ENCODE data around the gene SYT17.

The SYT17 gene

DNA sequence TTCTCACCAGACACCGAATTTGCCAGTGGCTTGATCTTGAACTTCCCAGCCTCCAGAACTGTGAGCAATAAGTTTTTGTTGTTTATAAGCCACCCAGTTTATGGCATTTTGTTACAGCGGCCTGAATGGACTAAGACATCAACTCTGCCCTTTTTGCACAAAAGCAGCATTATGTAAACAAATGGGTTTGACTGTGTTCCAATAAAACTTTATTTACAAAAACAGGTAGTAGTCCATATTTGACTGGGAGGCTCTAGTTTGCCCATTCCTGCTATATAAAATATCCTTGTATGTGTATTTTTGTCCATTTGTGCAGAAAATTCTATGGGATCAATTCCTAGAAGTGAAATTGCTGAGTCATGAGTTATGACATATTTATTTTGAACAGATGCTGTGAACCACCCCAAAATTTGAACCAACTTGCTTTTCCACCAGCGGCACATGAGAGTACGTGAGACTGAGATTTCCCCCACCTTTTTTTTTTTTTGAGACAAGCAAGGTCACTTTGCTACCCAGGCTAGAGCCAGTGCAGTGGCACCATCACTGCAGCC lies 96.2 kb downstream of the SYT17 start:
- ATAC-seq: no peak
- no peak for DNase-seq

DNA sequence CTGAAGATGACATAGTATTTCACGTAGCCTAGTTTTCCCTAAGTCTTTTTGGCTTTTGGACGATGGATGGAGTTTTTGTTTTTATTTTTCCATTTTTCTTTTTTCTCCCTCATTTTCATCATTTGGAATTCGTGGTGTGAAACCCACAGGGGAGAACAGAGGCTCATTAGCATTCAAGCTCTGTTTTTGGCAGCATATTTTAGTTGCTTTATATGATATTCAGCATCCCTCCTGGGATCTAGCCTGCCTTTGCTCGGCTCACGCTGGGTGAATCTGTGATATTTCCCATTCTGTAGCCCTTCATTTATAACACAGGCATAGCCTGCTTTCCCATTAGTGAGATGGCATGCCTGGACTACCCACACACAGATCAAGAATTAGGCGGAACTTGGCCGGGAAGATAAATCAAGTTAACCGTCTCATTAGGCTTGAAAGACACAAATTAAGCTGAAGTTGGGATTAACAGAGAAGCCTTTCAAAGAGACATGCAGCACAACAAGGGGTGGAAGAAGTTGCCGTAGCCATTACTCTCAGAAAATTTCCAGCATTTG lies 97.4 kb downstream of the SYT17 start:
- no peak for DNase-seq
- no peak for ATAC-seq

DNA sequence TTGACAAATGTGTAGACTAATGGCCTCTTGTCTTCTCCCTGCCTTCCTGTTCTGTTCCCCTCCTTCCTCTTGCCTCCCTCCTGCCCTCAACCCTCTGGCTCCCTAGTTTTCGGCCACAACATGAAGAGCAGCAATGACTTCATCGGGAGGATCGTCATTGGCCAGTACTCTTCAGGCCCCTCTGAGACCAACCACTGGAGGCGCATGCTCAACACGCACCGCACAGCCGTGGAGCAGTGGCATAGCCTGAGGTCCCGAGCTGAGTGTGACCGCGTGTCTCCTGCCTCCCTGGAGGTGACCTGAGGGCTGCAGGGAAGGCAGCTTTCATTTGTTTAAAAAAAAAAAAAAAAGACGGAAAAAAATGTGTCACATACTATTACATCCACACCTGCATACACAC lies 98.7 kb downstream of the SYT17 start:
- DNase-seq: no peak
- no peak for ATAC-seq

DNA sequence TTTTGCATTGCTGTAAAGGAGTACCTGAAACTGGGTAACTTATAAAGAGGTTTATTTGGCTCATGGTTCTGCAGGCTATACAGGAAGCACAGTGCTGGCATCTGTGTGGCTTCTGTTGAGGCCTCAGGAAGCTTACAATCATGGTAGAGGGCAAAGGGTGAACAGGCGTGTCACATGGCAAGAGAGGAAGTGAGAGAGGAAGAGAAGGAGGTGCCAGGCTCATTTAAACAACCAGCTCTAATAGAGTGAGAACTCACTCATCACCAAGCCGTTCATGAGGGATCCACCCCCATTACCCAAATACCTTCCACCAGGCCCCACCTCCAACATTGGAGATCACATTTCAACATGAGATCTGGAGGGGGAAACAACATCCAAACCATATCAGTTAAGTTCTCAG lies 101.1 kb downstream of the SYT17 start:
- DNase-seq: no peak
- ATAC-seq: no peak

DNA sequence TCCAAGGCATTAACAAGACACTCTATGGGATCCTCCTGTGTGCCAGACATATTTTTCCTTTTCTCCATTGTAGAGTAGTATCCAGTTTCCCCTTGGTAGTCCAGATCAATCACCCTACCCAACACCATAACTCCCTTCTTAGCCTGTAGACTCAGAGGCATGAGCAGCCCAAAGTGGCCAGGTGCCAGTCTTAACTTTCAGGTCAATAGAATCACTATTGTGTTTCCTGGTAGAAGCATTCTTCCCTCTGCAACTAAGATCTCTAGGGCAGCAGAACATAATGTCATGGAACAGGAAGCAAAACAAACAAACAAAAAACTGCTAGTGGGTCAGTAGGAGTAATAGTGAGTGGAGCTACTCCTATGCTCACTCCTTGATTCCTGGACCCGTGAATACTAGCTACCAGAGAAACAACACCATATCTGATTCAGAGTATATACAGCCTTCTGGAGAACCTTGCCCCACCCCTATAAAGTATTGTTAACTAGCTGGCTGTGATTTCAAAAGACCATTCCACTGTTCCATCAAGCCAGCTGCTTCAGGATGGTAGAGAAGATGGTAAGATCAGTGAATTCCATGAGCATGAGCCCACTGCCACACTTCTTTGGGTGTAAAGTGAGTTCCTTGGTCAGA lies 106.2 kb downstream of the SYT17 start:
- no peak for DNase-seq
- ATAC-seq: no peak

DNA sequence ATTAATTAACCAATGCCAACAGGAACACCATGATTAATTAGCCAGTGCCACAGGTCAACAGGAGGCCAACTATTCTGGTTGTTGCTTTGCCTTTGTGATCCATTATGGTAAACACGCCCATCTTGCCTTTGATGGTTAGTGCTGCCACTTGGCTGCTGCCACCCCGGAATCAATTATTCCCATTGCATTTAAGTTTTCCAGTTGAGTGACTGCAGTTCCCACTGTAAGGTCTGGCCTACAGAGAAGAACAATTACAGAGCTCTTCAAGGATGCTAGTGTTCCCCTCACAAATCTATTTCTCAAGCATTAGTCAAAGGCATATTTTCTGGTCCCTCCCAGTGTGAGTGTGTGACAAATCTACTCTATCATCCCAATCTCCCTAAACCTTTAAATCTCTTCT lies 110.4 kb downstream of the SYT17 start:
- ATAC-seq (no peak), DNase-seq (no peak)

DNA sequence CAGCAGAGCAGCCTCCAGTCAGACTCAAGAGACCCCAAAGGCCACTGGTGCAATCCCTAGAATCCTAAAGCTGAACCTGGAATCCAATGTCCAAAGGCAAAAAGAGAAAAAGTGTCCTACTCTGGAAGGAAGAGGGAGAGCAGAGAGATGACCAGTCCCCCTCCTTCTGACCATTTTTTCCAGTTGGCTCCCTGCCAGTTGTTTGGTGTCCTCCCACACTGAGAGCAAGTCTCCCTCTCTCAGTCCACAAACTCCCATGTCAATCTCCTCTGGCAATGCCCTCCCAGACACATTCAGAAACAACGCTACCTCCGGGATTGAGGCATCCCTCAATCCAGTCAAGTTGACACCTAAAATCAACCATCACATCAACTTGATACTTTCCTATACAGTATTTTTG lies 113.2 kb downstream of the SYT17 start:
- no peak for ATAC-seq
- DNase-seq: no peak

DNA sequence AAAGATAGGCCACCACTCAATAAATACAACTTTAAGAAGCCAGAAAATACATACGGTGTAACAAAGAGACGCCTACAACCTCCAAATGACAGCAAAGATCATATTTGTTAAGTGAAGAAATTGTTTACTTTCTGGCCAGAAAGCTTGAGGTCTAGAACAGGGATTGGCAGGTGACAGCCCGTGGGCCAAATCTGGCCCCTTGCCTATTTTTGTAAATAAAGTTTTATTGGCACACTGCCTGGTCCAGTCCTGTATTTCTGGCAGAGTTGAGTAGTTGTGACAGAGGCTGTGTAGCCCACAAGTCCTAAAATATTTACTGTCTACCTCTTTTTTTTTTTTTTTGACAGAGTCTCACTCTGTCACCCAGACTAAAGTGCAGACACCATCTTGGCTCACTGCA lies 114.1 kb downstream of the SYT17 start:
- no peak for ATAC-seq
- no peak for DNase-seq

DNA sequence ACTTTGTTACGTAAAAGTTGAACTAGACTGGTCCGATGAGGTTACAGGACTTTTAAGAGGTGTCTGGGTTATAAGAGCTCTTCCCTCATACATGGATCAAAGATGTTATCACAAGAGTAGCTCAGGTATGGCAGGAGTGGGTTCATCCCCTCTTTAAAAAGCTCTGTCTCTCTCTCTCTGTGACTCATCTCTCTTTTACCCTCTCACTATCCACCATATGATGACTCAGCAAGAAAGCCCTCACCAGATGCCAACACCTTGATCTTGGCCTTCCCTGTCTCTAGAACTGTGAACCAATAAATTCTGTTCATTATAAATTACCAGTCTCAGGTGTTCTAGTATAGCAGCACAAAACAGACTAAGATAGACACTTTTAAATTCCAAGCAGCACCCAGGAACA lies 115.6 kb downstream of the SYT17 start:
- ATAC-seq (no peak), DNase-seq (no peak)

DNA sequence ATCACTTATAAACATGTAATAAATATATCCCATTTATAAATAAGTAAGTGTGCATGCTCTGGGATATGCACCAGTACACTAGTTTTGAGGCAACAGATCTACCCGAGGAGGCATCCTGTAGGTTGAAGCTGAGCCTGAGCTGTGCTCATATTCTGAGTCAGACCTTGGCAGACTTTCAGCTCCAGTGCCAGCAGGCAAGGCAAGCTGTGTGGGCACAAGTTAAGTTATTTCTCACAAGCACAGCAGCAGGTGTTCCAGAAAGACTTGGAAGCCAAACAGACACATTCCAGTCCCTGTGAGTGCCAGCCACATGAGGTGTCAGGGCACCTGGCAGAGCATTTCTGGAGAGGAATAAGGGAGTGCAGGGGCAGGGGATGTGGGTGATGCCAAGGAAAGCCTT lies 116.2 kb downstream of the SYT17 start:
- DNase-seq: no peak
- ATAC-seq: no peak

DNA sequence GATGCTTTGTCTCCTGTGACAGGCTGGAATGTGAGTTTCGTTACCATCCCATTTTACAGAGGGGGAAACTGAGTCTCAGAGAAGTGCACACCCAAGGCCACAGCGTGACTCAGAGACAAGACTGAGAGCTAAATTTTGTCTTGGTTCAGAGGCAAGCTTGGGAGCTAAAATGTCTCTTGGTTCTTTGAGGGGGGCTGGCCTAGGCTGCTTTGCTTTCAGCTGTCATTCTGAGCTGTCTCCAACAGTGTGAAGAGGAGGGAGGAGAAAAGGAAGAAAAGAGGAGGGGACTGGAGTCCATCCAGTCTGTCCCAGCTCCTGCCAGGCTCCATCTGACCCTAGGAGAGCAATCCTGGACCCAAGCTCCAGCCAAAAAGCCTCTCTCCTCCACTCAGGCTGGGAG lies 117.4 kb downstream of the SYT17 start, which contains the start of gene CLEC19A:
Gene CLEC19A (plus strand): TSS at position 301 of the 400 bp plus-strand sequence. CDS start 121 bp downstream, outside the sequence.
- DNase-seq (no peak), ATAC-seq (no peak)

DNA sequence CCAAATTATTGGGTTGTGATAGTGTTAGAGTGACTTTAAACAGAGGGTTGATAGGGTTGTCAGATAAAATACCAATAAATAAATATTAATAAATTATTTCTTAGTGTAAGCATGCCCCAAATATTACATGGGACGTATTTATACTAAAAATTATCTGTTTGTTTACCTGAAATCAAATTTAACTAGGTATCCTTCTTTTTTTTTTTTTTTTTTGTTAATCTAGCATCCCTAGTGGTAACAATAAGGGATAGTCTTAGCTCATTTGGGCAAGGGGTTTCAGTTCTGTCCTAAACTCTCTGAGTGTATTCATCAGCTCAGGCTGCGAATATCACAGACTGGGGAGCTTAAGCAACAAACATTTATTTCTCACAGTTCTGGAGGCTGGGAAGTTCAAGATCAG lies 118.8 kb downstream of the SYT17 start:
- ATAC-seq (no peak), DNase-seq (no peak)

DNA sequence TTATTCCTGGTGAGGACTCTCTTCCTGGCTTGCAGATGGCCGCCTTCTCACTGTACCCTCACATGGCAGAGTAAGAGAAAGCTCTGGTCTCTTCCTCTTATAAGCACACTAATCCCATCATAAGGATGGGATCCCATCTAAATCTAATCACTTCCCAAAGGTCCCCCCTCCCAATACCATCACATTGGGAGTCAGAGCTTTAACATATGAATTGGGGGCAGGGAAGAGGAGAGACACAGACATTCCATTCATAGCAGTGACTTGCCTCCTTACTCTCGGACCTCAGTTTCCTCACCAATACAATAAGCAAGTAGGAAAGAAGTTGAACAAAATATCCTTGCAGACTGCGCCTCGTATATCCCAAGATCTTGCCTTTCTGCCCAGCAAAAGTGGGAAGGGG lies 119.2 kb downstream of the SYT17 start:
- ATAC-seq: no peak
- no peak for DNase-seq

DNA sequence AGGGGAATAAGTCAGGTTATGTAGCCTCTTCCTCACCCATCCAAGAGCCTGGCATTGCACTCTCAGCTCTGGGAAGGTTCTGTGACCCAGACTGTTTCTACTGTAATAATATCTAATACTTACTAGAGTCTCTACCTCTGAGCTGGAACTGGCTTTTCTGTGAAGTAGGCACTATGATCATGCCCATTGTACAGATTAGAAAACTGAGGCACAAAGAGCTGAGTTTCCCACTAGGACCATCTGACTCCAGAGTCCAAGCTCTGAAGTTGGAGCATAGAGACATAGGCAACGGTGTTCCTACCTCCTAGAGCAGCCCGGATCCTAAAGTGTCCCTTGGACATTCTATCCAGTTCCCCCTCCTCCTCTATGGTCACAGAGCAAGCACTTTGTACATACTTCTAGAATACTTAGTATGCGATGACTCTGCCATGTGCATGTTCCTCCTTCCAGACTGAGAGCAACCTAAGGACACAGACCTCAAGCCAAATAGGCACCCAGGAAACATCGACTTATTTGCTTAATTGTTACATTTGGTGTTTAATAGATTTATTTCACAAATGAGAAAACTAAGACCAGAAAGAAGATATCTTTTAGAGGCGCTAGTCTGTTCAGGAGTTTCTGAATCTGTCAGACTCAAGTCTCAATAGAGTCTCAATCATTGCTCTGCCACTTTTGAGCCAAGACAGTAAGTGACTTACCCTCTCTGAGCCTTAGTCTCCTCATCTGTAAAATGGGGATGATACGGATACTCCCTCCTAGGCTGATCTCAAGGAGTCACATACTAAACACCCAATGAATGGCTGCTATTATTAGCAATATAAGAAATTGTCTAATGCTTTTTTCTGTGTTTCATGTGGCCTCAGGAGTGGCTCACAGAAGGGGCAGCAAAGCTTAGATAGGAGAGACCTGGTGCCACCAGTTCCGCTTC lies 121.1 kb downstream of the SYT17 start:
- DNase-seq (no peak), ATAC-seq (no peak)

DNA sequence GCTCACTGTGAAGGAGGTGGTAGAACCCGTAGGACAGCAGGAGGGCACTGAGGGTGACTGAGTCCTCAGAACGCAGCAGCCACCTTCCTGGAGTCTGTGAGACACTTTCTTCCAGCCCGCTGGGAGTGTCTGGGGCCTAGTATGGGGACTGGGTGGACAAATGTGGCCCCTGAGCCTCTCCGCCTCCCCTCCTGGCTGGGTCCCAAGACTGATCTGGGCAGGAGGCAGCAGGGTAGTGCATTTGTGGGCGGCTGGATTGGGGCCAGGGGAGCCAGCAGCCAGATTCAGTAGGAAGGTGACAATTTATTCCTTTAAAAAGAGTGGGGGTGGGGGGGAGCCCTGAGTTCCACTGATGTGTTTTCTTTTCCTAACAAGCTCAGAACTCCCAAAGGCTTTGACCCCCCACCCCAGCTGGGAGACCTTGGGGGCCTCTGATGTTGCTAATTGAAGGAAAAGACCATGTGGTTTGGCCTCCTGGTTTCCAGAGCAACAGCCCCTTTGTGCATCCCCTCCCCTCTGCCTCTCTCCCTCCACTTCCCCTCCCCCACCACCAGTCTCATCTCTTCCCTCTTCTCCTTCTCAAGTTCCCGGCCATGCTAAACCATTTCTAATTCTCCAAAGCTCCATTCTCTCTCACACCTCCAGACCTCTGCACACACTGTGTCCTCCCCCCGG lies 121.9 kb downstream of the SYT17 start:
- ATAC-seq: no peak

DNA sequence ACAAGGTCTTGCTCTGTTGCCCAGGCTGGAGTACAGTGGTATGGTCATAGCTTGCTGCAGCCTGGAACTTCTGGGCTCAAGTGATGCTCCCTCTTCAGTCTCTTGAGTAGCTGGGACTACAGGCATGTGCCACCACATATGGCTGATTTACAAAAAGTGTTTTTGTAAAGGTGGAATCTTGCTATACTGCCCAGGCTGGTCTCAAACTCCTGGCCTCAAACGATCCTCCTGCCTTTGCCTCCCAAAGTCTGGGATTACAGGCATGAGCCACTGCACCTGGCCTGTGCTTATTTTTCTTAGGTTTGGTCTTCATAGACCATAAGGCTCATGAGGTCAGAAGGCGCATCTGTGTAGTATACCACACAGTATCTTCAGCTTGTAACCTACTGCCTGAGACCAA lies 122.8 kb downstream of the SYT17 start:
- no peak for ATAC-seq

More for the DNA sequence above, 121.9 kb downstream of the SYT17 start:
- no peak for DNase-seq

DNA sequence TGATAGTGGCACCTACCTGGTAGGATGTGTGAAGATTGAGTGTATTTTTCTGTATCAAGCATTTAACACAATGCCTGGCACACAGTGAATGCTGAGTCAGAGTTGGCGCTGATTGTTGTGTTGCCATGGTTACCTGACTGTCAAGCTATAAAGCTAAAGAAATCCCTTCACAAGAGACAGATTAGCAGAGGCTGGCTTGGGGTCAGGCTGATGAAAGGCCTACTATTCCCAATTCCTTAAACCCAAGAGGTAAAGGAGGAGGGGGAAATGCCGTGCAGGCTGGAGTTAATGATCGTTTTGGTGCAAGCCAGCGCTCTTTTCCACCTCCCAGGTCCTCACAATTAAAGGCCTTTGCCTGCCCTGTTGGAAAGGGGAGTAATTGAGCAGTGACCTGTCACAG lies 123.4 kb downstream of the SYT17 start:
- no peak for DNase-seq
- no peak for ATAC-seq

More for the DNA sequence above, 122.8 kb downstream of the SYT17 start:
- no peak for DNase-seq

DNA sequence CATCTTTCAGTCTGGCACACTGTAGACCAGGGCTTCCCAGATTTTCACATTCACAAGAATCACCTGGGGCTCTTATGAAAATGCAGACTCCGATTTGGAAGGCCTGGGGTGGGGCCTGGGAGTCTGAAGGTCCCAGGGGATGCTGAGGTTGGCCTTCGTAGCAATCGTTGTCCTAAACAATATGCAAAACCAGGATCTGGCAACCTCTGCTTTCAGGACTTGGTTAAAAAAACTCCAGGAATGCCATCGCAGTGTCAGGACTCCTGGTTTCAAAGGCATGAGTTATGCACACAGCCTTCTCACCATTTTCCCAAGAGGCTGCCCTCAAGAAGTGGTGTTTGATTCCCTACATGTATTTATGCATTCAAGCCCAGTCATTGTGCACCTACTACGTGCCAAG lies 124.1 kb downstream of the SYT17 start:
- DNase-seq: no peak
- no peak for ATAC-seq

DNA sequence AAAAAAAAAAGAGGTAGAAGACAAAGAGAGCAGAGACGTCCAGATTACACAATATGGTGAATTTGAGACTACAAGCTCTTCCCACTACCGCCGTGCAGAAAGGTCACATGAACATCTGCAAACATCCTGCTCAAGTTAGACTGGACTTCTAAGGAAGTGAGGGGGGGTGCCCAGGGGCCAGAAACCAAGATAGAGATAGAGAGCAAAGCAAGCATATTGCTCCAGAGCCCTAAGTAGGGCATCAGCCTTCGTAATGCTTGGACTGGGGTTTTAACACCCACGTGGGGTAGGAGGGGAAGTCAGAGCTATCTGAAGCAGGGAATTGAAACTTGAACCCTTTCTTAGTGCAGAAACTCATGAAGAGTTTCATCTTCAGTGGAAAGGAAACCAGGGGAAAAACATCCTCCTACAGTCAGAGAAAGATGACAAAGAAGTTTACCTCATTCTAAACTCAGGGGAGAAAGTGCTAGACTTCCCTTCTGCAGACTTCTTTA lies 126.2 kb downstream of the SYT17 start:
- DNase-seq (peak; percentile 34), ATAC-seq (peak; percentile 86)

DNA sequence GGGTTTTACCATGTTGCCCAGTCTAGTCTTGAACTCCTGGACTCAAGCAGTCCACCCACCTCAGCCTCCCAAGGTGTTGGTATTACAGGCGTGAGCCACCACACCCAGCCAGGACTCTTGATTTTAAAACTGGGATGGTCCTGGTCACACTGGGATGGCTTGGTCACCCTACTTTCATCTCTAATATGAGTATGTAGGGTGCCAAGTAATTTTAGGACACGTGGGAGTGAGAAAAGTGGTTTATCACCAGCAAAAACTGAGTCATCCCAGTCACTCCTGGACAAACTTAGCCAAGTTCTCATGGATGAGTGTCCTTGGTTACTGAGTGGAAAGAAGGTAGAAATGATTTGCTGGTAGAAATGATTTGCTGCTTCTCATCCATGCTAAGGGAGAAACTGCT lies 127.4 kb downstream of the SYT17 start:
- DNase-seq: no peak
- no peak for ATAC-seq

DNA sequence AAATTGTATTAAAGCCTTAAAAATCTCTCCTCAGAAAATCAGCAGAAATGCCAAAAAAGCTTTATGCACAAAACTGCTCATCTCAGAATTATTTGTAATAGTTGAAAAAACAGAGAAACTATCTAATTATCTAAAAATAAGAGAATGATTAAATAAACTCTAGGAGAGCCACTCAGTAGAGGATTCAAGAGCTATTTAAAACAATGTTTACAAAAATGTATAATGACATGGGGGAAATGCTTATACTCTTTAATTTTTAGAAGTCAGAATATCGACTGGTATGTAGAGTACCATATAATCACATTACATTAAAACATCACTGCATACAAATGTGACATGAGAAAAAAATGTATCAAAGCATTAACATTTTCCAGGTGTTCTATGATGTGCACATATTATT lies 129.4 kb downstream of the SYT17 start:
- DNase-seq: no peak
- ATAC-seq: no peak

DNA sequence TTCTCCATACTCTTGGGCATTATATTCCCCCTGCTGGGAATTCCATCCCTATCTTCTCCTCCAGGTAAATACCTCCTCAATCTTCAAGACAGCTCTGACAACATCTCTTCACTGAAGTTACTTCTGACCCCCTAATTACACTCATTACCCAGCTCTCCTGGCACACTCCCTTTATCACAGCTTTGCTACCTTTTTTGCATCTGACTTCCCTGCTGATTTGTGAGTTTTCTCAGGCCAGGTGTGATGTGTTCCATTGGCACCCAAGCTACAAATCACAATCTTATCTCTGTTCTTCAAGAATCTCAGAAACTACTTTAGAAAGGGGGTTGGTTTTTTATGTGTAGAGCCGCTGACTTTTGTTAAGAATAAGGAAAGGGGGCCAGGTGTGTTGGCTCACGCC lies 131.5 kb downstream of the SYT17 start:
- ATAC-seq (no peak), DNase-seq (no peak)

Measured in stimulated activated naive CD8-positive, alpha-beta T cell treated with anti-CD3 and anti-CD28 coated beads, Interleukin-15, Interleukin-2, amounts not matched to agents 100 U/mL and 50 U/mL, for 24 hours (primary cell).